K562 (cell line): ENCODE results near the gene INO80. TPM values are rescaled to one million over a fixed set of nuclear protein-coding genes. Genes with fewer than 3 reads are reported as not detected.

Experiments used
- ATAC-seq: fragments of 200-7000 bp; cut with Tn5 transposase; 3 replicates; pipeline ENCODE4 v1.9.1; 2020; ENCODE audit warnings: moderate library complexity
- BruUV-seq: library from RNA; stranded (reverse); fragments of 400-500 nt; replicated peaks from 2 replicates; lab custom pipeline; 2021; lab: Mats Ljungman, UMichigan
- CTCF ChIA-PET: fragments of 300-600 bp; formaldehyde crosslinking; extraction: SDS; loops from one replicate; lab custom pipeline; 2021; ENCODE audit warnings: low intra/inter-chr PET ratio; lab: Yijun Ruan, JAX
- POLR2A ChIA-PET: fragments of 300-600, 350-650 bp; sonication (Branson Sonifier 250); formaldehyde crosslinking; extraction: SDS; loops from one replicate; lab custom pipeline; 2021; ENCODE audit warnings: antibody characterized with exemption, inconsistent platforms; lab: Yijun Ruan, JAX
- DNase-seq, 4 experiments: peaks; one replicate each; pipeline versions ENCODE4 v3.0.0 to v3.0.0-alpha.2; 2011 to 2018; ENCODE audit warnings: low spot score in 3 of 4, mixed read lengths in 3 of 4; ENCODE audit errors: extremely low read depth in 1 of 4
- FAIRE-seq: peaks from 2 replicates; lab custom pipeline; 2011; peaks lifted over from hg19 to GRCh38; lab: Jason Lieb, UNC
- H2AFZ ChIP-seq: 2 replicates; pipeline ENCODE4 v1.6.0; 2011; ENCODE audit warnings: low read depth, low read length, control low read depth, inconsistent platforms
- H3K27ac ChIP-seq: fragments of 200-600 bp; 3 replicates; pipeline ENCODE4 v1.8.0; 2011; ENCODE audit warnings: low read depth, mild to moderate bottlenecking, control low read depth, inconsistent platforms, low read length, moderate library complexity, mixed read lengths; ENCODE audit errors: extremely low read depth
- H3K27me3 ChIP-seq, 2 experiments: fragments of 300-600 bp in 1 of 2; 2 replicates in 1 of 2; 3 replicates in 1 of 2; pipeline versions ENCODE4 v1.6.0 to v1.8.0; 2011; ENCODE audit warnings: inconsistent platforms in 2 of 2, low read length in 2 of 2, mild to moderate bottlenecking in 1 of 2, mixed read lengths in 1 of 2, moderate library complexity in 1 of 2; ENCODE audit not compliant: control insufficient read depth in 2 of 2, insufficient read depth in 2 of 2
- H3K36me3 ChIP-seq: fragments of 300-600 bp; 3 replicates; pipeline ENCODE4 v1.8.0; 2011; ENCODE audit warnings: mild to moderate bottlenecking, low read length, inconsistent platforms; ENCODE audit not compliant: control insufficient read depth, insufficient read depth
- H3K4me1 ChIP-seq, 2 experiments: fragments of 200-600 bp in 1 of 2; replicated peaks in 1 of 2; 2 replicates in 1 of 2; 3 replicates in 1 of 2; pipeline versions ENCODE4 v1.5.1 to v1.8.0; 2011; ENCODE audit warnings: inconsistent platforms in 2 of 2, low read length in 2 of 2, mild to moderate bottlenecking in 1 of 2, mixed read lengths in 1 of 2, moderate library complexity in 1 of 2; ENCODE audit not compliant: control insufficient read depth in 2 of 2, insufficient read depth in 2 of 2
- H3K4me2 ChIP-seq: 2 replicates; pipeline ENCODE4 v1.6.1; 2011; ENCODE audit warnings: low read length, control low read depth, inconsistent platforms, mixed read lengths; ENCODE audit not compliant: insufficient read depth
- H3K4me3 ChIP-seq: fragments of 200-600 bp; sonication (generic), shearing (Covaris generic); 2 replicates; pipeline ENCODE4 v1.5.1; 2016; ENCODE audit warnings: control low read depth, inconsistent platforms
- H3K79me2 ChIP-seq: fragments of 200-600 bp; 3 replicates; pipeline ENCODE4 v1.8.0; 2011; ENCODE audit warnings: low read length, inconsistent platforms; ENCODE audit not compliant: control insufficient read depth, insufficient read depth
- H3K9ac ChIP-seq, 2 experiments: 2 replicates each; pipeline versions ENCODE4 v1.6.0 to v1.6.1; 2011; ENCODE audit warnings: low read depth in 2 of 2, low read length in 2 of 2, control low read depth in 1 of 2, inconsistent platforms in 1 of 2, mild to moderate bottlenecking in 1 of 2, mixed read lengths in 1 of 2; ENCODE audit not compliant: insufficient read depth in 1 of 2
- H3K9me1 ChIP-seq: one replicate; pipeline ENCODE4 v1.6.0; 2011; ENCODE audit warnings: inconsistent platforms, mild to moderate bottlenecking, low read length, moderate library complexity; ENCODE audit not compliant: control insufficient read depth, insufficient read depth
- H3K9me3 ChIP-seq: replicated peaks from 2 replicates; pipeline ENCODE4 v1.5.1; 2011; ENCODE audit warnings: low read depth, low read length, inconsistent platforms; ENCODE audit not compliant: control insufficient read depth, insufficient read depth
- H4K20me1 ChIP-seq: replicated peaks from 2 replicates; pipeline ENCODE4 v1.6.1; 2011; ENCODE audit warnings: low read length, inconsistent platforms, mixed read lengths; ENCODE audit not compliant: control insufficient read depth, insufficient read depth
- MTA1 ChIP-seq: fragments of 450-650 bp; IDR thresholded peaks from 2 replicates; pipeline ENCODE4 v1.6.1; 2017; ENCODE audit warnings: borderline replicate concordance
- ZNF41 ChIP-seq: fragments of 250-450 bp; sonication (Bioruptor Pico); conservative IDR thresholded peaks from 2 replicates; pipeline ENCODE4 v1.4.0; 2020; ENCODE audit warnings: mild to moderate bottlenecking
- WGBS: fragments of 100-300 bp; shearing (Covaris generic); methylation state at CpG from one replicate; pipeline ENCODE4 v1.1.6; 2016; ENCODE audit warnings: low coverage, mixed read lengths; ENCODE audit not compliant: insufficient coverage; ENCODE audit errors: missing lambda C conversion rate; 5-methylcytosine and 5-hydroxymethylcytosine counted together
- in situ Hi-C: fragments of 300-500 bp; cut with MboI; formaldehyde crosslinking; loops from 4 replicates; pipeline ENCODE4 v1.15.0; 2018; ENCODE audit warnings: inconsistent platforms, mixed read lengths
- intact Hi-C: fragments of 100-400 bp; cut with micrococcal nuclease; formaldehyde crosslinking; loops from 2 replicates; pipeline ENCODE4 v1.14.2; 2022
- polyA plus RNA-seq, 8 experiments: library from polyadenylated mRNA; depleted of rRNA in 4 of 8; stranded (reverse) in 5 of 8; unstranded in 3 of 8; fragments of >200 nt; fragmentation: Nextera tagmentation in 2 of 8; fragmentation: Illumina TruSeq in 1 of 8; extraction: Ambion mirVana in 2 of 8; extraction: Trizol in 1 of 8; gene quantifications; 2 replicates each; pipeline versions ENCODE4 v1.2.1 to v1.2.3, GENCODE V29; 2011 to 2014; ENCODE audit warnings: inconsistent platforms in 1 of 8, missing spikeins in 1 of 8
- total RNA-seq, 7 experiments: library from RNA; depleted of rRNA in 6 of 7; stranded (reverse); fragments of >200 nt in 6 of 7; fragmentation: Illumina TruSeq in 2 of 7; extraction: Trizol in 2 of 7; gene quantifications; 2 replicates each; pipeline versions ENCODE4 v1.2.1 to v1.2.3, GENCODE V29; 2011 to 2021; ENCODE audit warnings: low replicate concordance in 1 of 7
- TF ChIP-seq, protein P1 (sequence below): fragments of 450-650 bp; IDR thresholded peaks from 2 replicates; pipeline ENCODE4 v1.7.1; 2018; ENCODE audit warnings: mild to moderate bottlenecking, low read depth; ENCODE audit not compliant: partially characterized antibody

INO80 gene
- total and polyA plus RNA-seq, 9 of the 15 experiments (the other 6 are each of a cell fraction or from before 2014, with no cell fraction given), result 1.1 to 25.7 (median 19.9) TPM

DNA sequence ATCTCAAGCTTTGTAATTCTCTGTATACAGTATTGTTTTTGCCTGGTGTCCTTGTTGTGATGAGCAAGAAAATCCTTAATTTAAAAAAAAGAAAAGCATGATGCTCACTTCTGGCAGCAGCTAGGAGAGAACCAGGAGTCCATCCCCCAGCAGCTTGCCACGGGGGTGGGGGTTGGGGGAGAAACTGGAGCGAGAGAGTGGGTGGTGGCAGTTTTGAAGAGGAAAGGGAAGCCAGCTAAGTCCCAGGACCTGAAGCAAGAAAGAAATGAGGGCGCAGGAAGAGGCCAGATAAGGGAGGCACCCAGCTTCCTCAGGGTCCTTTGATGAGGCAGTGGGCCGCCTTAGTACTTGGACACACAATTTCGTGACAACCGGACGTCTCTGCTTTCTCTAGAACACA is 139.3 kb downstream of the INO80 start:
- DNase-seq (no peak), ATAC-seq (no peak), FAIRE-seq (no peak)
- Histone ChIP-seq H4K20me1 (peaks cover 6% of the 10 kb centered on the region; the same call in 1 of the 2 replicates), H3K4me3 (no peak overlapping the region), H3K36me3 (peaks cover 56% of the 10 kb centered on the region; the same call in 2 of the 3 replicates), H3K79me2 (no peaks in the 10 kb centered on the region), H3K9me1 (no peaks in the 10 kb centered on the region), H2AFZ (no peak overlapping the region), H3K9ac (no peak overlapping the region), H3K4me1 (no peaks in the 10 kb centered on the region; a peak in 1 of 5 replicates), H3K27me3 (no peaks in the 10 kb centered on the region), H3K27ac (no peak overlapping the region), H3K4me2 (no peak overlapping the region), H3K9me3 (no peaks in the 10 kb centered on the region)
- CTCF ChIA-PET, result no interaction called here
- in situ Hi-C loops, result no loop called here
- POLR2A ChIA-PET, result interaction anchor here (0.5 to 1.5 kb wide), 3 partner anchors 15 to 581 kb away, joined by 3 to 4 read pairs (median 3); no protein-coding TSS in a partner anchor
- TF ChIP-seq ZNF41 (CRISPR knock-in tag) (no peak), MTA1 (no peak)
- TF ChIP-seq, protein P1, sequence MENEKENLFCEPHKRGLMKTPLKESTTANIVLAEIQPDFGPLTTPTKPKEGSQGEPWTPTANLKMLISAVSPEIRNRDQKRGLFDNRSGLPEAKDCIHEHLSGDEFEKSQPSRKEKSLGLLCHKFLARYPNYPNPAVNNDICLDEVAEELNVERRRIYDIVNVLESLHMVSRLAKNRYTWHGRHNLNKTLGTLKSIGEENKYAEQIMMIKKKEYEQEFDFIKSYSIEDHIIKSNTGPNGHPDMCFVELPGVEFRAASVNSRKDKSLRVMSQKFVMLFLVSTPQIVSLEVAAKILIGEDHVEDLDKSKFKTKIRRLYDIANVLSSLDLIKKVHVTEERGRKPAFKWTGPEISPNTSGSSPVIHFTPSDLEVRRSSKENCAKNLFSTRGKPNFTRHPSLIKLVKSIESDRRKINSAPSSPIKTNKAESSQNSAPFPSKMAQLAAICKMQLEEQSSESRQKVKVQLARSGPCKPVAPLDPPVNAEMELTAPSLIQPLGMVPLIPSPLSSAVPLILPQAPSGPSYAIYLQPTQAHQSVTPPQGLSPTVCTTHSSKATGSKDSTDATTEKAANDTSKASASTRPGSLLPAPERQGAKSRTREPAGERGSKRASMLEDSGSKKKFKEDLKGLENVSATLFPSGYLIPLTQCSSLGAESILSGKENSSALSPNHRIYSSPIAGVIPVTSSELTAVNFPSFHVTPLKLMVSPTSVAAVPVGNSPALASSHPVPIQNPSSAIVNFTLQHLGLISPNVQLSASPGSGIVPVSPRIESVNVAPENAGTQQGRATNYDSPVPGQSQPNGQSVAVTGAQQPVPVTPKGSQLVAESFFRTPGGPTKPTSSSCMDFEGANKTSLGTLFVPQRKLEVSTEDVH, result no peak
- intact Hi-C loops, result no loop called here
- BruUV-seq, result no TSS peak
- 75% methylated on average over 7 of the region's 7 CpGs for WGBS
